Natural killer cell (primary cell): Measurements from ENCODE around the gene UHRF2. TPM values are rescaled to one million over a fixed set of nuclear protein-coding genes. Genes with fewer than 3 reads are reported as not detected.

Experiments
- ATAC-seq, 3 donors: fragments of 150-1000 bp in 2 of 3; fragments of 200-7000 bp in 1 of 3; cut with Tn5 transposase; 1 replicate in 1 of 3; 2 replicates in 2 of 3; pipeline ENCODE4 v1.10.0; 2021; ENCODE audit warnings: mild to moderate bottlenecking in 2 of 3, moderate library complexity in 2 of 3
- DNase-seq, 2 donors: peaks; one replicate each; pipeline versions ENCODE4 v3.0.0 to v3.0.0-alpha.2; 2013 to 2021; ENCODE audit warnings: mixed read lengths in 1 of 2
- H3K27ac ChIP-seq: one replicate; pipeline ENCODE4 v1.5.1; 2013; ENCODE audit warnings: mild to moderate bottlenecking, low read length
- H3K27me3 ChIP-seq: one replicate; pipeline ENCODE4 v1.6.1; 2013; ENCODE audit warnings: low read length; ENCODE audit not compliant: control insufficient read depth, insufficient read depth
- H3K36me3 ChIP-seq: one replicate; pipeline ENCODE4 v1.6.1; 2013; ENCODE audit warnings: low read length; ENCODE audit not compliant: control insufficient read depth, insufficient read depth
- H3K4me1 ChIP-seq: one replicate; pipeline ENCODE4 v1.6.1; 2013; ENCODE audit warnings: low read length; ENCODE audit not compliant: control insufficient read depth, insufficient read depth
- H3K4me3 ChIP-seq: one replicate; pipeline ENCODE4 v1.5.1; 2013; ENCODE audit warnings: low read length
- H3K9me3 ChIP-seq: one replicate; pipeline ENCODE4 v1.6.1; 2013; ENCODE audit warnings: low read length; ENCODE audit not compliant: control insufficient read depth, insufficient read depth
- H3K27ac Mint-ChIP-seq, 2 donors: one replicate each; pipeline ENCODE4 v1.8.0; 2022; ENCODE audit warnings: mild to moderate bottlenecking in 2 of 2, mixed read lengths in 2 of 2, moderate library complexity in 1 of 2
- H3K27me3 Mint-ChIP-seq, 2 donors: one replicate each; pipeline ENCODE4 v1.8.0; 2022; ENCODE audit warnings: low read depth in 2 of 2, mixed read lengths in 2 of 2
- H3K36me3 Mint-ChIP-seq: one replicate; pipeline ENCODE4 v1.8.0; 2022; ENCODE audit warnings: mixed read lengths
- H3K4me1 Mint-ChIP-seq, 2 donors: one replicate each; pipeline ENCODE4 v1.8.0; 2022; ENCODE audit warnings: mixed read lengths in 2 of 2
- H3K4me3 Mint-ChIP-seq: one replicate; pipeline ENCODE4 v1.8.0; 2022; ENCODE audit warnings: mild to moderate bottlenecking, moderate library complexity, mixed read lengths
- H3K9me3 Mint-ChIP-seq, 2 donors: one replicate each; pipeline ENCODE4 v1.8.0; 2022; ENCODE audit warnings: mixed read lengths in 2 of 2
- WGBS: methylation state at CpG from one replicate; pipeline ENCODE4 v1.1.7; 2013; ENCODE audit warnings: missing lambda C conversion rate; ENCODE audit not compliant: insufficient coverage; 5-methylcytosine and 5-hydroxymethylcytosine counted together
- intact Hi-C: fragments of 100-400 bp; cut with micrococcal nuclease; formaldehyde crosslinking; loops from one replicate; pipeline ENCODE4 v1.14.2; 2022
- total RNA-seq, 4 donors: library from RNA; stranded (reverse); fragments of 120-200 nt in 1 of 4; gene quantifications; one replicate each; pipeline versions ENCODE4 v1.2.3 to v1.2.4, GENCODE V29; 2013 to 2022
- TF ChIP-seq, protein P1 (sequence below): fragments of 200-600 bp; IDR thresholded peaks from one replicate; pipeline ENCODE4 v1.8.0; 2022; ENCODE audit warnings: antibody characterized with exemption

Gene UHRF2
- total RNA-seq, 3 donors from 2014 or later (not counting 1 experiment from before 2014, with no cell fraction given), result 118 to 130 (median 120) TPM

GRCh38 chr9:6545017-6545691 lies 132.2 kb downstream of the UHRF2 start:
- H3K27ac Mint-ChIP-seq, result no peak overlapping the region
- TF ChIP-seq, protein P1, sequence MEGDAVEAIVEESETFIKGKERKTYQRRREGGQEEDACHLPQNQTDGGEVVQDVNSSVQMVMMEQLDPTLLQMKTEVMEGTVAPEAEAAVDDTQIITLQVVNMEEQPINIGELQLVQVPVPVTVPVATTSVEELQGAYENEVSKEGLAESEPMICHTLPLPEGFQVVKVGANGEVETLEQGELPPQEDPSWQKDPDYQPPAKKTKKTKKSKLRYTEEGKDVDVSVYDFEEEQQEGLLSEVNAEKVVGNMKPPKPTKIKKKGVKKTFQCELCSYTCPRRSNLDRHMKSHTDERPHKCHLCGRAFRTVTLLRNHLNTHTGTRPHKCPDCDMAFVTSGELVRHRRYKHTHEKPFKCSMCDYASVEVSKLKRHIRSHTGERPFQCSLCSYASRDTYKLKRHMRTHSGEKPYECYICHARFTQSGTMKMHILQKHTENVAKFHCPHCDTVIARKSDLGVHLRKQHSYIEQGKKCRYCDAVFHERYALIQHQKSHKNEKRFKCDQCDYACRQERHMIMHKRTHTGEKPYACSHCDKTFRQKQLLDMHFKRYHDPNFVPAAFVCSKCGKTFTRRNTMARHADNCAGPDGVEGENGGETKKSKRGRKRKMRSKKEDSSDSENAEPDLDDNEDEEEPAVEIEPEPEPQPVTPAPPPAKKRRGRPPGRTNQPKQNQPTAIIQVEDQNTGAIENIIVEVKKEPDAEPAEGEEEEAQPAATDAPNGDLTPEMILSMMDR, result no peak
- H3K36me3 Mint-ChIP-seq, result no peaks in the 10 kb centered on the region
- ATAC-seq (no peak), DNase-seq (no peak)
- H3K4me1 ChIP-seq, result no peaks in the 10 kb centered on the region
- no peaks in the 10 kb centered on the region for H3K9me3 Mint-ChIP-seq
- 79% methylated on average over 5 of the region's 8 CpGs for WGBS
- H3K27me3 Mint-ChIP-seq, result peaks cover 0 to 5% of the 10 kb centered on the region in 2 donors
- H3K9me3 ChIP-seq, result no peaks in the 10 kb centered on the region
- no peak overlapping the region for H3K4me3 ChIP-seq
- no peak overlapping the region for H3K4me3 Mint-ChIP-seq
- H3K27me3 ChIP-seq, result no peaks in the 10 kb centered on the region
- H3K27ac ChIP-seq, result no peak overlapping the region
- H3K36me3 ChIP-seq, result no peaks in the 10 kb centered on the region
- no peaks in the 10 kb centered on the region for H3K4me1 Mint-ChIP-seq
- intact Hi-C loops, result no loop called here

GRCh38 chr9:6549106-6549800 lies 136.3 kb downstream of the UHRF2 start:
- Mint-ChIP-seq H3K4me1 (no peaks in the 10 kb centered on the region), H3K36me3 (no peaks in the 10 kb centered on the region), H3K27ac (no peak overlapping the region), H3K27me3 (no peaks in the 10 kb centered on the region), H3K4me3 (no peak overlapping the region), H3K9me3 (no peaks in the 10 kb centered on the region)
- DNase-seq, result no peak
- H3K27me3 ChIP-seq, result no peaks in the 10 kb centered on the region
- no peak overlapping the region for H3K4me3 ChIP-seq
- intact Hi-C loops, result no loop called here
- H3K9me3 ChIP-seq, result no peaks in the 10 kb centered on the region
- ATAC-seq, result no peak
- no peak overlapping the region for H3K27ac ChIP-seq
- TF ChIP-seq, protein P1, result no peak
- H3K36me3 ChIP-seq, result no peaks in the 10 kb centered on the region
- 81% methylated on average over 7 of the region's 8 CpGs for WGBS
- H3K4me1 ChIP-seq, result no peaks in the 10 kb centered on the region

- no peaks in the 10 kb centered on the region for H3K36me3 Mint-ChIP-seq
- no peak for DNase-seq
- H3K27me3 Mint-ChIP-seq, result no peaks in the 10 kb centered on the region
- Histone ChIP-seq H3K9me3 (no peaks in the 10 kb centered on the region), H3K27ac (no peak overlapping the region), H3K4me1 (no peaks in the 10 kb centered on the region), H3K36me3 (no peaks in the 10 kb centered on the region), H3K4me3 (no peak overlapping the region), H3K27me3 (no peaks in the 10 kb centered on the region)
- no peak for ATAC-seq
- WGBS, result 95% methylated on average over 2 of the region's 2 CpGs
- intact Hi-C loops, result no loop called here
- no peaks in the 10 kb centered on the region for H3K4me1 Mint-ChIP-seq
- no peak overlapping the region for H3K4me3 Mint-ChIP-seq
- H3K9me3 Mint-ChIP-seq, result no peaks in the 10 kb centered on the region
- TF ChIP-seq, protein P1, result no peak
- no peak overlapping the region for H3K27ac Mint-ChIP-seq
Measured at GRCh38 chr9:6551136-6551535, 138.1 kb downstream of the UHRF2 start.
